Pulmonary artery endothelial cell (primary cell): Measurements from ENCODE around the gene CADM4. TPM values are rescaled to one million over a fixed set of nuclear protein-coding genes. Genes with fewer than 3 reads are reported as not detected.
A peak's percentile ranks its signal among the peaks of the same experiment; 100 is the strongest.
"Not testable (repeated sequence)": the region's sequence is repeated elsewhere in the genome, so short reads cannot be mapped to it uniquely, and the experiment has no call there.

ENCODE experiments used
- DNase-seq: peaks from one replicate; pipeline ENCODE4 v3.0.0-alpha.2; 2011; ENCODE audit warnings: low read depth, low spot score
- total RNA-seq: library from RNA; depleted of rRNA; stranded (reverse); fragments of >200 nt; gene quantifications from 2 replicates; pipeline ENCODE4 v1.2.3, GENCODE V29; 2014

Gene CADM4
- total RNA-seq, 1 donor from 2014 or later: 5.6 TPM

DNA sequence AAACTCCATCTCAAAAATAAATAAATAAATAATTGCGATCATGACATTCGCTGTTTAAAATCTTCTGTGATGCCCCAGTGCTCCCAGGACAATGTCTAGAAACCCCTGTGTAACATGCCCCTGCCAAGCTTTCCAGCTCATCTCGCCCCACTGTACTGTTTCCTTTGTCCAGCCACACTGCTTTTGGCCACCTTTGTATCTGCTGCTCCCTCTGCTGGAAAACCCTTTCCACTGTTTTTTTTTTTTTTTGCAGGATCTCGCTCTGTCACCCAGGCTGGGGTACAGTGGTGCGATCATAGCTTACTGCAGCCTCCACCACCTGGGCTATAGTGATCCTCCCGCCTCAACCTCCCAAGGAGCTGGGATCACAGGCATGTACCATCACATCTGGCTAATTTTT is 22.8 kb upstream of the CADM4 start:
- no peak for DNase-seq

- DNase-seq: no peak
Observed at GRCh38 chr19:43660971-43661360, 21.3 kb upstream of the CADM4 start.

DNA sequence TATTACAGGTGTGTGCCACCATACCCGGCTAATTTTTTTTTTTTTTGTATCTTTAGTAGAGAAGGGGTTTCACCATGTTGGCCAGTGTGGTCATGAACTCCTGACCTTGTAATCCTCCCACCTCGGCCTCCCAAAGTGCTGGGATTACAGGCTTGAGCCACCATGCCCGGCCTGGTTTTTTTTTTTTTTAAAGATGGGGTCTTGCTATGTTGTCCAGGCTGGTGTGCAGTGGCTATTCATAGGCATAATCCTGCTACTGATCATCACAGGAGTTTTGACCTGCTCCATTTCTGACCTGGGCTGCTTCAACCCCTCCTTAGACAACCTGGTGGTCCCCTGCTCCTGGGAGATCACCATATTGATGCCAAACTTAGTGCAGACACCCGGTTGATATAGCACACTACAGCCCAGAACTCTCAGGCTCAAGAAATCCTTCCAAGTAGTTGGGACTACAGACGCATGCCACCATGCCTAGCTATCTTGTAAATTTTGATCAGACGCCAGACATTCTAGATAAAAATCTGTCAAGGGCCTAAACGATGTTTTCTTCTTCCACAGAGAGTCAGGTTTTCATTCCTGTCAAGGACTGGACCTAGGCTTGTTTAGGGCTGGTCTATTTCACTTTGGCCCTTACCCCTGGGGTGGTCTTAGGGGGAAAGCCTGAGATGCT is 20.8 kb upstream of the CADM4 start:
- DNase-seq: no peak

DNA sequence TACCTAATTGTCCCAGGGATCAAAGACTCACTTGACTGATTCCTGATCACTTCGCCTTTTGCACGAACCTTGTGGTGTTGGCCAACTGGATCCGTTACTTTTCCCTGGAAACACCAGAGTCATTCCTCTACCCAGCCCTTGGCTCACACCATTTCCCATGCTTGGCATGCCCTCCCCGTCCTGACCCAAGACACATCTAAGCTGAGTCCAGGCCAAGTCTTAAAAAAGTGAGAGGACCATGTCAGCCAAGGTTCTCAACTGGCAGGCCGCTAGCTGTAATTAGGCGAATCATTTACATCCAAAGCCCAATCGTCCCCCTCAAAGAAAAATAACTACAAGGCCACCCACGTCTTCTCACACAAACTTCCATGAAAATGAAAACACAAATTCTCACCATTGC is 18.8 kb upstream of the CADM4 start:
- no peak for DNase-seq

DNA sequence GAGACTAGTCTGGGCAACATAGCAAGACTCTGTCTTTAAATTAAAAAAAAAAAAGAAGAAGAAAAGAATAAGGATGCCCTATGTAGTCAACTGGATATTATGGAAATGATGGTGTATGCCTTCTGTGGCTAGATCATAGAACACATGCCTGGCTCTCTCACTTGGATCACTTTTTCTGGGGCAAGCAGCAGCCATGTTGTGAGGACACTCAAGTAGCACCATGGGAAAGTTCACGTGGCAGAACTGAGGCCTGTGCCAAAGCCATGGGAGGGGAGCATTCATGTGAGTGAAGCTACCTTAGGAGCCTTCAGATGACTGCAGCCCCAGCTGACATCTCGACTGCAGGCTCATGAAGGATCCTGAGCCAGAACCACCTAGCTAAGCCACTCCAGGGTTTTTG is 18.4 kb upstream of the CADM4 start:
- no peak for DNase-seq

DNA sequence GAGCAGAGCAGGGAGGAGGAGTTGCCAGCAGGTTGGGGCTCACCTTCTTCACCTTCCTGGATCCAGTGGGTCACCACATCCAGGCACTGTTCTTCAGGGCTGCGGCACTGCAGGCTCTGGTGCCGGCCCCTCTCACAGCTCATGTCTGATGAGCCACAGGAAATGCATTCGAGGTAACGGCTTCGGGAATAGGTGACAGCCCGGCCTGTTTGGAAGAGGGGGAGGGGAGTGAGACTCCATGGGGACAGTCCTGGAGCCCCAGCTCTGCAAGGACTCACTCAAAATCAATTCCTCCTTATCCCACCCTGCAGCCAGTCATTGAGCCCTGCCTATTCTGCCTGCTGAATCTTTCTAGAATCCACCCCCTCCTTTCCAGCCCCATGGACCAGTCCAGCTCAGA is 16.8 kb upstream of the CADM4 start:
- DNase-seq: no peak

DNA sequence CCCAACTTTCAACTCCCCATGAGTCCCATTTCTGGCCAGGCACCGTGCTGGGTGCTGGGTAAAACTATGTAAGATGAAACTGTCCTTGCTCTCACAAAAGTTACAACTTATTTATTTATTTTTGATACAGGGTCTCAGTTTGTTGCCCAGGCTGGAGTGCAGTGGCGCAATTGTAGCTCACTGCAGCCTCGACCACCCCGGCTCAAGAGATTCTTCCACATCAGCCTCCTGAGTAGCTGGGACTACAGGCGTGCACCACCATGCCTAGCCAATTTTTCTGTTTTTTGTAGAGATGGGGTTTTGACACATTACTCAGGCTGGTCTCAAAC is 12.9 kb upstream of the CADM4 start:
- no peak for DNase-seq

- peak; percentile 32 for DNase-seq
Observed at GRCh38 chr19:43651758-43652545, 12.3 kb upstream of the CADM4 start.

DNA sequence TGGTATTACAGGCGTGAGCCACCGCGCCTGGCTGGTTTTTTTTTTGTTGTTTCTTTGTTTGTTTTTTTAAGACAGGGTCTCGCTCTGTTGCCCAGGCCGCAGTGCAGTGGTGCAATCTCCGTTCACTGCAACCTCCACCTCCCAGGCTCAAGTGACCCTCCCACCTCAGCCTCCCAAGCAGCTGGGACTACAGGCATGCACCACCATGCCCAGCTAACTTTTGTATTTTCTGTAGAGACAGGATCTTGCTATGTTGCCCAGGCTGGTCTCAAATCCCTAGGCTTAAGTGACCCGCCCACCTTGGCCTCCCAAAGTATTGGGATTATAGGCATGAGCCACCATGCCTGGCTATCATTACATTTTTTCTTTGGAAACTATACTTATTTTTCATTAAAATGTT is 10.6 kb upstream of the CADM4 start:
- DNase-seq: not testable (repeated sequence)

- DNase-seq: no peak
Observed at GRCh38 chr19:43649514-43649913, 9.9 kb upstream of the CADM4 start.

GRCh38 chr19:43648633-43649032 is 9.0 kb upstream of the CADM4 start:
- DNase-seq: no peak

DNA sequence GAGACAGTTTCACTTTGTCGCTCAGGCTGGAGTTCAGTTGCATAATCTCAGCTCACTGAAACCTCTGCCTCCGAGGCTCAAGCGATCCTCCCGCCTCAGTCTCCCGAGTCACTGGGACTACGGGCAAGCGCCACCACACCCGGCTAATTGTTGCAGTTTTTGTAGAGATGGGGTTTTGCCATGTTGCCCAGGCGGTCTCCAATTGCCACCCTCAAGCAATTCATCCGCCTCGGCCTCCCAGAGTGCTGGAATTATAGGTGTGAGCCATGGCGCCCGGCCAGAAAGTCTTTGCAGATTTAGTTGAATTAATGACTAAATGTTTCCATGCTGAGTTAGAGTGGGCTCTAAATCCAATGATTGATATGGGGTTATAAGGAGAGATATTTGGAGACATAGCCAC is 4.5 kb upstream of the CADM4 start:
- DNase-seq: no peak

- DNase-seq: no peak
Observed at GRCh38 chr19:43643326-43643725, 3.7 kb upstream of the CADM4 start.

DNA sequence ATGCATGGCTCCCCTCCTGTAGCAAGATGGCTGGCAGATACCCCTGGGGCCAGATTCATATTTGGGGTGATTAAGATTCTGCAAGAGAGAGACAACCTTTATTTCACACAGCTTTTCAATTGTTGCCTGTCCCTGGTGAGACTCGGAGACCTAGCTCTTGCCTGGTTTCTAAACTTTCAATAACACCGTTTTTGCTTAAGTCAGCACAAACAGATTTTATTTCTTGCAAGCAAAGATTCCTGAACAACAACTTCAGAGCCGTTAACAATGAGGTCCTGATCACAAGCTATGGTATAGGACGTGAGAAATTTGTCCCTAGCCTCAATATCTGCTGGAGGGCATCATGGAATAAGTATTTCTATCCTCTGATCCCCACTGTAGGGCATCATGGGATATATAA is 2.9 kb upstream of the CADM4 start:
- no peak for DNase-seq

- DNase-seq: no peak
Observed at GRCh38 chr19:43641333-43641732, 1.7 kb upstream of the CADM4 start.

GRCh38 chr19:43640424-43640757 is 741 bp upstream of the CADM4 start:
- DNase-seq: no peak

DNA sequence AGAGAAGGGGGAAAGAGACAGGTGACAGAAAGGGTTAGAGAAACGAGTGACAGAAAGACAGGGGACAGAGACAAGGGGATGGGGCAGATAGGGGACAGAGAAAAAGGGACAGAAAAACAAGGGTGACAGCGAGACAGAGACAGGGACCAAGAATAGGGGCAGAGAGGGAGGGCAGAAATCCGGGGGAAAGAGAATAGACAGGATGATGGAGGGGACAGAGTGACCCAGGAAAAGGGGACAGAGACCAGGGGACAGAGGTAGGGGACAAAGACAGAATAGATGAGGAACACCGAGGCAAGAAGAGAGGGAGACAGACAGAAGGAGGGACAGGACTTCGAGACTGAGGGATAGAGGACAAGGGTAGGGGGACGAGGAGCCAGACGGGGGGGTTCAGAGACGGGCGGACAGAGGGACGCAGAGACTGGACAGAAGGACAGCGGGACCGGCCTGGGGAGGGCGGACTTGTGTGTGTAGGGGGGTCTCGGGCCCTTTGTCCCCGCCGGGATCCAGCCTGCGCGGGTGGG is 593 bp downstream of the CADM4 start:
- no peak for DNase-seq

GRCh38 chr19:43638214-43638994 is 1.2 kb downstream of the CADM4 start:
- DNase-seq: no peak

DNA sequence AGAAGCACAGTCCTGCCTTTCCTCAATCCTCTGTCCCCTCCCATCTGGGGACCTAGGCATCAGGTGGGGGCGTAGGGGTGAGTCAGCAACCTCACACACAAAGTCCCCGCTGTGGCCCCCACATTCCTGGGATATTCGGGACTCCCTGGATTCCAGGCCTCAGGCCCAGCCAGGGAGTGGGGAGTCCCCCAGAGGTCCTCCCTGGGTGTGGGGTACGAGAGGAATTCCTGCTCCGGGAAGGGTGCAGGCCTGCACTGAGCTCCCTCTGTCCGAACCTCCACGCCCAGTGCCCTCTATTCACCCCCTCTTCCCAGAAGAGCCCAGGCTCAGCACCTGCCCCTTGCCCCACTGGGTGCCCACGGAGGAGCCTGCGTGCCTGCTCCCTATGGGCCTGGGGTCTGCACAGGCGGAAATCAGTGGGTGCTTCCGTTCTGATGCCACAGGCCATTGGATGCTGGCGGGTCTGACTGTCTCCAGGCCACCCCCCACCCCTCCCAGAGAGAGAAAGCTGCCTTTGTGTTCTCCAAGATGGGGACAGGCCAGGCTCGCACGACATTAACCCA is 3.4 kb downstream of the CADM4 start:
- DNase-seq: no peak

- not testable (repeated sequence) for DNase-seq
Observed at GRCh38 chr19:43635561-43635940, 4.1 kb downstream of the CADM4 start.

GRCh38 chr19:43634872-43635560 is 4.6 kb downstream of the CADM4 start:
- DNase-seq: no peak

GRCh38 chr19:43634506-43634871 is 5.2 kb downstream of the CADM4 start:
- no peak for DNase-seq
